Measurements from ENCODE around the gene JCHAIN.
"Not testable (repeated sequence)": the region's sequence is repeated elsewhere in the genome, so short reads cannot be mapped to it uniquely, and the experiment has no call there.

The JCHAIN gene

DNA sequence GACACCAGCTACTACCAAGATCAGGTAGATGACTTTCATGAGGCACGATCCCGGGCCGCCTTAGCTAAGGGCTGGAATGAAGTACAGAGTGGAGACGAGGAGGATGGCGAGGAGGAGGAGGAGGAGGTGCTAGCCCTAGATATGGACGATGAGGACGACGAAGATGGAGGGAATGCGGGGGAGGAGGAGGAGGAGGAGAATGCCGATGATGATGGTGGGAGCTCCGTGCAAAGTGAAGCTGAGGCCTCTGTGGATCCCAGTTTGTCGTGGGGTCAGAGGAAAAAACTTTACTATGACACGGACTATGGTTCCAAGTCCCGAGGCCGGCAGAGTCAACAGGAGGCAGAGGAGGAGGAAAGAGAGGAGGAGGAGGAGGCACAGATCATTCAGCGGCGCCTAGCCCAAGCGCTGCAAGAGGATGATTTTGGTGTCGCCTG, 22.5 kb upstream of the JCHAIN start:
- peak in 1 of 4 experiments; percentile 33 for DNase-seq

- peak; percentile 98 to 99 (median 98) for DNase-seq
These were observed 21.8 kb upstream of the JCHAIN start, which contains the start of gene UTP3 for GRCh38 chr4:70687821-70688794. Gene UTP3, plus strand, starts transcription at chr4:70688532. Its CDS starts 146 bp downstream, at chr4:70688678.

DNA sequence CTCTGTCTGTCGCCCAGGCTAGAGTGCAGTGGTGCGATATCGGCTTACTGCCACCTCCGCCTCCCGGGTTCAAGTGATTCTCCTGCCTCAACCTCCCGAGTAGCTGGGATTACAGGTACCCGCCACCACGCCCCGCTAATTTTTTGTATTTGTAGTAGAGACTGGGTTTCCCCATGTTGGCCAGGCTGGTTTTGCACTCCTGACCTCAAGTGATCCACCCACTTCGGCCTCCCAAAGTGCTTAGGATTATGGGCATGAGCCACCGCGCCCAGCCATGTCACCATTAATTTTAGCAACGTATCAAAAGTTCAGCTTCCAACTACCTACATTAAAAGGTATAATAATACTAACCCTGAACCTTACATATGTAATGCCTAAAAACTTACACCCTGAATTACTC, 21.1 kb upstream of the JCHAIN start:
- peak; percentile 9 to 51 (median 40) for DNase-seq

- DNase-seq: not testable (repeated sequence)
These were observed 15.8 kb upstream of the JCHAIN start for GRCh38 chr4:70682142-70682541.

DNA sequence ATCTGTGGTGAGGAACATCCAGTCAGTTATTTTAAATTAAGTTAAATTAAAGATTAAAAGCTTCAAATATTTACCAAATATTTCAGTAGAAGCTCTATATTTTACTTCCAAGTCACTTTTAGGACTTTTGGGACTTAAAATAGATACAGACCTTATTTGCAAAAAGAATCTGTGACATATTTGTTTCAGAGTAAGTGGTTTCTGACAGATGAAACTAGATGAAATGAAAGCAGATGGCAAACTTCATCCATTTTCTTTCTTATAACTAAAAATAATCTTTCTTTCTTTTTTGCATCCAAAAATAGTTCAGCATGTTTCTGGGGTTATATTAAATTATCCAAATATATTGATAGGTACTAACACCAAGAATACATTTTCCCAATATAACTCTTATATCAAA, 15.4 kb upstream of the JCHAIN start:
- DNase-seq: no peak

DNA sequence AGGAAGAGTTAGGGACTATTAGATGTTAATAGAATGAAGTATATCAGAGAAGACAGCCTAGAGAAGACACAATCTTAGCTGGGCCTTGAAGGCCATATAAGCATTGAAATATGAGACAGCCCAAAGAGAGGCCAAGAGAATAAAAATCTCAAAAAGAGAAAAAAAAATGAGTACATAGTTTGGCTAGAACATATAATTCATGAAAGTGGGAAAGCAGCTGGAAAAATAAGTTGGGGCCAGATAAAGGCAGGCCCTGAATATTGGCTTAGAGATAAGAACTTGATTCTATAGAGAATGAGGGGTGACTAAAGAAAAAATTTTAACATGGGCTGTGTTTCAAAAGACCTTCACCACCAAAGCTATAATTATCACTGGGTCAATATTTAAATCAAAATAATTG, 14.6 kb upstream of the JCHAIN start:
- DNase-seq: no peak

DNA sequence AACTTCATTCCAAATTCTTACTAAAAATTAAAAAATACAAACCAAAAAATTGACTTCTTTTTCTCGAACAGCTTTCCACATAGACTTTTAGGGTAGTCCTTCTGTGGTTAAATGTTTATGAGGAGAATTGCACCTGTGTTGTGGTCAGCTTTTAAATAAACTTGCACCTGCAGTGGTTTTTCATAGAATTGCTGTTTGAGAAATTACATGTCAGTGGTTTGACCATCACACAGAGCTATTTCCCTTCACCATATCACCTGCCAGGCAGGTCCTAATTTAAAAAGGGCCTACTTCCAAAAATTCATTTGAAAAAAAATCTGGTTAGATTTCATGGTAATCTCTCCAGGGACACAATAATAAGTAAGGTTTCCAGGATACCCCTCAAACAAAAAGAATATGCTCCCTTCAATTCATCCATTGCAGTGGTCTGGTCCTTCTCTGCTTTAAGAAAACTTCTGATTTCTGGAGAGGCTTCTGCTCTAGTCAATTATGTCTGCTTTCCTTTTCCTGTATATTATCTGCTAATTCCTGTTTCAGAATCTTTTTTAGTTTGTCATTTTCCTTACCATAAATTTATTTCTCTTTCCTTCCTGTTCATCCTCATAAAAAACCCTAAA, 12.2 kb upstream of the JCHAIN start:
- no peak for DNase-seq

GRCh38 chr4:70676554-70677090, 10.3 kb upstream of the JCHAIN start:
- DNase-seq: no peak

GRCh38 chr4:70674731-70675130, 8.4 kb upstream of the JCHAIN start:
- DNase-seq: no peak

DNA sequence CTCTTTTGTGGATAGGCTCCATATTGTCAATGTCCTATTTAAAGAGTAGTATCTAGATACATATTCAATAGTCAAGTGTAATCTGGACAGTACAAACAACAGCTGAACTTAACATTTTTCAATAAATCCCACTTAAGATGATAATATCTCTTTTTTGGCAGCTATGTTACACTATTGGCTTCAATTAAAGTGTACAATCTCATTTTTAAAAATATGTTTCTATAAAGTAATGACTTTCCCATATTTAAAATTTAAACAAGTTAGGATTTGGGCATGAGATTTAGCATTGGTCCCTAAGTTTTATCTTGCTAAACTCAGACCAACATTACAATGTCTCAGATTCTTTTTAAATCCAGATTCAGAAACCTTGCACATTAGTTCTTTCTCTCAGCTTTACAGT, 7.9 kb upstream of the JCHAIN start:
- DNase-seq: no peak

DNA sequence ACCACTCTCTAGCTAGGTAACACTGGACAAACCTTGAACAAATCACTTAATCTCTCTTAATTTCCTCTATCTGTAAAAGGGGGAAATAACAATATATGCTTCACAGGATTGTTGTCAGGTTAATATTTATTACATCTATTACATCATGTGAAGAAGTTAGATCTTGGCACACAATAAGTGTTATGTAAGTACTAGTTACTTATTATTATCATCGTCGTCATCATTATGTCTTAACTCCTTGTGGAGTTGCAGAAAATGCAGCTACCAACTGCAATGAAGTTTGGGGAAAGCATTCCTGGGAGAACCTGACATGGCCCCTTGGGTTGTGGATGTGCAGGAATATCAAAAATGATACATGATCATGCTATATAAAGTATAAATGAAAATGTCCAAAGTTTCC, 4.8 kb upstream of the JCHAIN start:
- DNase-seq: peak in 1 of 4 experiments; percentile 5

DNA sequence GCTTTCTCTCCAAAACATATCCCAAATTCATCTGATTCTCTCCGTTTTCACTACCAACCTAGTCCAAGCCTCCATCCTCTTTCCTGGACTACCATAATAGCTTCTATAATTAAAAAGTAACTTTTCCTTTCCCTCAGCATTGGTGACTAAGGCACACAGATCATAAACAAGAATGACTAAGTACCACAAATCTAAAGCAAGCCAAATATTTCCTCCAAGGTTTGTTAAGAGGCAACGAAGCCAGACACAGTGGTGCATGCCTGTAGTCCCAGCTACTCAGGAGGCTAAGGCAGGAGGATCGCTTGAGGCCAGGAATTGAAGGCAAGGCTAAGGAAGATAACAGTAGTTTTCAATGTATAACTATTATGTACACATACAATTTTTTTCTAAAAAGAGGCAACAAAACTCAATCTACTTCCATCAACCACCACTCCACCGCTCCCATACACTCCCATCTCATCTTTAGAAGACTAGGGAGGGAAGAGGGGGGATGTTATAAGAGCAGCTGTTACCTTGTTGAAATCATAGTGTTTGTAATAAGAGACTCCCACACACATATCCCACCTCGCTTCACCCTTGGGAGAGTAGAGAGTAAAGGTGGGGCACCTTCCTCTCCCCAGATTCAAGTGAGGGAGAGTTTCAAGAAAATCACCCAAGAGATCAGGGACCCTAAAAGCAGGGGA, 4.2 kb upstream of the JCHAIN start:
- no peak for DNase-seq

GRCh38 chr4:70667740-70668535, 1.6 kb upstream of the JCHAIN start:
- DNase-seq: no peak

GRCh38 chr4:70661309-70661922, 4.9 kb downstream of the JCHAIN start:
- DNase-seq: not testable (repeated sequence)

DNA sequence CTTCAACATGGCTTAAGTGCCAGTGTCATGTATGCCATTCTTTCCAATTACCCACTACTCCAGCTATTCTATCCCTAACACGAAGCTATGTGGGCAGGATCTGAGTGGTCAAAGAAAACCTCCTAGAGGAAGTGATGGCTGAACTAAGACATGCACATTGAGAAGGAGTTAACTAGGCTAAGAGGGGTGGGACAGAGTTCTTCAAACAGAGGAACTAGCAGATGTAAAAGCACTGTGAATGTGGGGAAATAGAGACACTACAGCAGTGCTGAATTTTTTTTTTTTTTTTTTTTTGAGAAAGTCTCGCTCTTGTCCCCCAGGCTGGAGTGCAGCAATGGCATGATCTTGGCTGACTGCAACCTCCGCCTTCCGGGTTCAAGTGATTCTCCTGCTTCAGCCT, 6.2 kb downstream of the JCHAIN start:
- peak in 2 of 4 experiments; percentile 6 to 10 for DNase-seq

DNA sequence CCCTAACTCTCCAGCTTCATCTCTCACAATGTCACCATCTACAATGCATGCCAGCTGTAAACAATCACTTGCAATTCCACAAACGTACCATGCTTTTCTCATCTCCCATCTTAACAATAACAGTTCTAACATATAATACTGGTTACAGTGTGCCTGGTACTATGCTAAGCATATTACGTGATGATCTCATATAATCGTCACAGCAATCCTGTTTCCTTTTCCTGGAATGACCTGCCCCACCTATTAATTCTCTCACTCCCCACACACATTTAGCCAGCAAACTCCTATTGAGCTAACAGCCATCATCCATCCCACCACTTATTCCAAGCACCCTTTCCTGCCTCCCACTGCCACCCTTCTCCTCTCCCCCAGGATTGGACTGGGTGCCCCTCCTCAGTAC, 7.9 kb downstream of the JCHAIN start:
- no peak for DNase-seq

- no peak for DNase-seq
These were observed 9.0 kb downstream of the JCHAIN start for GRCh38 chr4:70657326-70657725.

- DNase-seq: no peak
These were observed 11.7 kb downstream of the JCHAIN start for GRCh38 chr4:70654605-70655011.

DNA sequence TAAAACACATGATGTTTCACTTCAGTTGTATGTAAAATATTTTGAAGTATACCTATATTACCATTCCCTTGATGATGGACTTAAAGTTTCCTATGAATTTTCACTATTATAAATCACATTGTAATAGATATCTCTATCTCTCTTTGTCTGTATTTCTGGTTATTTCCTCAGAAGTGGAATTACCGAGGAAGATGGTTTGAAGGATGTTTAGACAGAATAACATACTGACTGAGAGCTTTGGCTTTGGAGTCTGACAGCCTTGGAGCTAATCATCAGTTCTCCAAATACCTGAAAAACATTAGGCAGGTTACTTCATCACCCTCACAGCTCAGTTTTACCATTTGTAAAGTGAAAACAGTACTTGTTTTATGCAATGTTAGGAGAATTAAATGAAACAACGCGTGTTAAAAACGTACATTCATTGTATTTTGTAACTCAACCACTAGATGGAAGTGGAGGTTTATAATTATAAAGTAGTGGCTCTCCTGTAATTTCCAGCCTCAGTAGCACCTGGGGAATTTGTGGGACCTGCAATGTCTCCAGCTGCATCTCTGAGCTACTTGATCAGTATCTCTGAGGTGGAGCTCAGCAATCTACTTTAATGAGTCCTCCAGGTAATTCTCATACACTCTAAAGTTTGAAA, 14.3 kb downstream of the JCHAIN start:
- DNase-seq: peak; percentile 4 to 65 (median 33)

GRCh38 chr4:70650741-70651140, 15.6 kb downstream of the JCHAIN start:
- not testable (repeated sequence) for DNase-seq

- DNase-seq: no peak
These were observed 26.1 kb downstream of the JCHAIN start for GRCh38 chr4:70640192-70640591.

Measured in suppressor macrophage (primary cell).